A549 (cell line): Measurements from ENCODE around the gene TSPO2. TPM values are rescaled to one million over a fixed set of nuclear protein-coding genes. Genes with fewer than 3 reads are reported as not detected.

Experiments
- ATAC-seq, 2 experiments: fragments of 200-7000 bp in 1 of 2; fragments of >200 bp in 1 of 2; cut with Nextera tagmentation in 1 of 2; cut with Tn5 transposase in 1 of 2; 3 replicates each; pipeline versions ENCODE4 v1.8.0 to v1.9.1; 2018 to 2020; ENCODE audit warnings: mild to moderate bottlenecking in 1 of 2, moderate library complexity in 1 of 2
- CTCF ChIA-PET: fragments of 300-600 bp; sonication (Branson Sonifier 250); formaldehyde crosslinking; extraction: SDS; loops from one replicate; lab custom pipeline; 2021; ENCODE audit warnings: antibody characterized with exemption, inconsistent platforms; lab: Yijun Ruan, JAX
- POLR2A ChIA-PET: fragments of 350-600 bp; formaldehyde crosslinking; extraction: SDS; loops from one replicate; lab custom pipeline; 2021; ENCODE audit warnings: antibody characterized with exemption, inconsistent platforms; lab: Yijun Ruan, JAX
- DNase-seq, 2 experiments: peaks; one replicate each; pipeline versions ENCODE4 v3.0.0 to v3.0.0-alpha.2; 2011 to 2016; ENCODE audit warnings: low read depth in 1 of 2, low spot score in 1 of 2
- FAIRE-seq: peaks from 2 replicates; lab custom pipeline; 2011; peaks lifted over from hg19 to GRCh38; lab: Jason Lieb, UNC
- H3K27ac ChIP-seq, 2 experiments: fragments of >200 bp; sonication (Bioruptor Twin); formaldehyde crosslinking; 3 replicates each; pipeline ENCODE4 v1.5.1; 2016 to 2017
- H3K4me1 ChIP-seq: fragments of >200 bp; sonication (Bioruptor Twin); formaldehyde crosslinking; 3 replicates; pipeline ENCODE4 v1.6.1; 2016
- H3K4me2 ChIP-seq: fragments of >200 bp; sonication (Bioruptor Twin); formaldehyde crosslinking; 3 replicates; pipeline ENCODE4 v1.6.1; 2016
- H3K4me3 ChIP-seq: fragments of >200 bp; sonication (Bioruptor Twin); formaldehyde crosslinking; 3 replicates; pipeline ENCODE4 v1.5.1; 2016
- H3K9me3 ChIP-seq: fragments of >200 bp; sonication (Bioruptor Twin); formaldehyde crosslinking; 3 replicates; pipeline ENCODE4 v1.6.1; 2016
- ATOH8 ChIP-seq: fragments of 250-450 bp; sonication (Bioruptor Pico); IDR thresholded peaks from 2 replicates; pipeline ENCODE4 v1.5.0; 2020; ENCODE audit warnings: low read depth, mild to moderate bottlenecking, moderate library complexity
- BHLHE40 ChIP-seq: IDR thresholded peaks from 2 replicates; pipeline ENCODE4 v1.6.1; 2012; ENCODE audit warnings: low read depth, low read length, inconsistent platforms
- CHD4 ChIP-seq: fragments of 200-600 bp; sonication (generic); IDR thresholded peaks from 2 replicates; pipeline ENCODE4 v1.6.1; 2016; ENCODE audit warnings: antibody characterized with exemption, mild to moderate bottlenecking, borderline replicate concordance
- CTCF ChIP-seq: fragments of >200 bp; sonication (Bioruptor Twin); formaldehyde crosslinking; IDR thresholded peaks from 3 replicates; pipeline ENCODE4 v1.5.1; 2016
- EHF ChIP-seq: fragments of 250-450 bp; sonication (Bioruptor Pico); IDR thresholded peaks from 2 replicates; pipeline ENCODE4 v1.5.0; 2020; ENCODE audit warnings: mild to moderate bottlenecking
- FOXS1 ChIP-seq: fragments of 250-450 bp; sonication (Bioruptor Pico); IDR thresholded peaks from 2 replicates; pipeline ENCODE4 v1.5.0; 2020; ENCODE audit warnings: mild to moderate bottlenecking, moderate library complexity
- GATA3 ChIP-seq: IDR thresholded peaks from 2 replicates; pipeline ENCODE4 v1.6.1; 2012; ENCODE audit warnings: borderline replicate concordance
- HDAC2 ChIP-seq: fragments of 200-600 bp; sonication (generic); IDR thresholded peaks from 2 replicates; pipeline ENCODE4 v1.6.1; 2016
- HOXA7 ChIP-seq: fragments of 250-450 bp; sonication (Bioruptor Pico); IDR thresholded peaks from 2 replicates; pipeline ENCODE4 v1.5.0; 2020; ENCODE audit warnings: mild to moderate bottlenecking, moderate library complexity
- HOXB13 ChIP-seq: fragments of 250-450 bp; sonication (Bioruptor Pico); IDR thresholded peaks from 2 replicates; pipeline ENCODE4 v1.5.0; 2020; ENCODE audit warnings: low read depth, mild to moderate bottlenecking, moderate library complexity
- JUNB ChIP-seq: fragments of >200 bp; sonication (Bioruptor Twin); formaldehyde crosslinking; IDR thresholded peaks from 2 replicates; pipeline ENCODE4 v1.6.1; 2016
- MAZ ChIP-seq: fragments of 150-350 bp; IDR thresholded peaks from 2 replicates; pipeline ENCODE4 v1.6.1; 2014; ENCODE audit warnings: antibody characterized with exemption, low read depth, low read length, borderline replicate concordance
- MYC ChIP-seq: IDR thresholded peaks from 2 replicates; pipeline ENCODE4 v1.6.1; 2012; ENCODE audit warnings: mild to moderate bottlenecking, inconsistent platforms, low read length, improper control_type of control experiment, borderline replicate concordance
- POLR2A ChIP-seq: IDR thresholded peaks from 2 replicates; pipeline ENCODE4 v1.6.1; 2012; ENCODE audit warnings: mild to moderate bottlenecking, low read length
- RAD21 ChIP-seq, 2 experiments: fragments of >200 bp in 1 of 2; sonication (Bioruptor Twin) in 1 of 2; formaldehyde crosslinking in 1 of 2; IDR thresholded peaks in 1 of 2; conservative IDR thresholded peaks in 1 of 2; 2 replicates in 1 of 2; 3 replicates in 1 of 2; pipeline ENCODE4 v1.6.1; 2012 to 2018; ENCODE audit warnings: inconsistent platforms in 1 of 2
- RCOR1 ChIP-seq: fragments of 150-350 bp; IDR thresholded peaks from 2 replicates; pipeline ENCODE4 v1.6.1; 2014; ENCODE audit warnings: antibody characterized with exemption, low read length, low read depth
- RFX5 ChIP-seq: fragments of 450-650 bp; IDR thresholded peaks from 2 replicates; pipeline ENCODE4 v1.7.1; 2014; ENCODE audit warnings: antibody characterized with exemption, mild to moderate bottlenecking, moderate library complexity
- RNF2 ChIP-seq: fragments of 200-600 bp; sonication (generic); IDR thresholded peaks from 2 replicates; pipeline ENCODE4 v1.6.1; 2016; ENCODE audit warnings: low read depth, mild to moderate bottlenecking, antibody characterized with exemption, moderate library complexity, borderline replicate concordance
- SMC3 ChIP-seq: fragments of >200 bp; sonication (Bioruptor Twin); formaldehyde crosslinking; IDR thresholded peaks from 3 replicates; pipeline ENCODE4 v1.6.1; 2018; ENCODE audit warnings: inconsistent platforms
- SREBF2 ChIP-seq: fragments of 450-650 bp; IDR thresholded peaks from 2 replicates; pipeline ENCODE4 v1.6.1; 2014; ENCODE audit warnings: mild to moderate bottlenecking, moderate library complexity
- ZFP36 ChIP-seq: fragments of 450-650 bp; IDR thresholded peaks from 2 replicates; pipeline ENCODE4 v1.6.1; 2014; ENCODE audit warnings: borderline replicate concordance; ENCODE audit not compliant: partially characterized antibody
- WGBS: methylation state at CpG from one replicate; pipeline ENCODE4 v1.1.6; 2017; ENCODE audit errors: missing lambda C conversion rate; 5-methylcytosine and 5-hydroxymethylcytosine counted together
- polyA plus RNA-seq, 4 experiments: library from polyadenylated mRNA; depleted of rRNA in 3 of 4; stranded (reverse); fragments of >200 nt; fragmentation: RNase III in 1 of 4; extraction: RNeasy Plus Mini Kit Qiagen cat#74134 plus additional on column Dnase treatment in 1 of 4; gene quantifications; 2 replicates in 3 of 4; 3 replicates in 1 of 4; pipeline ENCODE4 v1.2.3, GENCODE V29; 2011 to 2017
- TF ChIP-seq, protein P1 (sequence below): fragments of >200 bp; sonication (Bioruptor Twin); formaldehyde crosslinking; IDR thresholded peaks from 2 replicates; pipeline ENCODE4 v1.6.1; 2016
- TF ChIP-seq, protein P2 (sequence below): fragments of 250-450 bp; sonication (Bioruptor Pico); IDR thresholded peaks from 2 replicates; pipeline ENCODE4 v1.5.0; 2021; ENCODE audit warnings: mild to moderate bottlenecking, moderate library complexity, borderline replicate concordance

The TSPO2 gene
- polyA plus RNA-seq, 2 of the 4 experiments (the other 2 are of a cell fraction) = not detected

GRCh38 chr6:41028561-41029412, 13.5 kb upstream of the TSPO2 start:
- FAIRE-seq (no peak), ATAC-seq (no peak; a peak in 2 of 6 replicates)
- 87% methylated on average over 11 of the region's 13 CpGs for WGBS
- peak overlapping the region; percentile 62 for H3K4me2 ChIP-seq
- peaks cover 12% of the 10 kb centered on the region; the same call in 2 of the 3 replicates for H3K4me1 ChIP-seq
- H3K9me3 ChIP-seq = no peaks in the 10 kb centered on the region
- no peak overlapping the region for H3K4me3 ChIP-seq
- CTCF ChIA-PET = interaction anchor here (0.6 to 8.0 kb wide), 44 partner anchors 8 to 1682 kb away, joined by 3 to 71 read pairs (median 4); partner anchors contain the start of gene UNC5CL
- TF ChIP-seq POLR2A (no peak), JUNB (no peak), SREBF2 (no peak), CHD4 (no peak), ATOH8 (CRISPR knock-in tag) (no peak)
- TF ChIP-seq, all 56 proteins: peak for 0
- POLR2A ChIA-PET = interaction anchor here (1.1 kb wide), 1 partner anchor 44 kb away, joined by 3 read pairs; the partner anchor contains the start of genes NFYA and OARD1
- no peak for DNase-seq
- H3K27ac ChIP-seq = peak overlapping the region; percentile 67 to 85

DNA sequence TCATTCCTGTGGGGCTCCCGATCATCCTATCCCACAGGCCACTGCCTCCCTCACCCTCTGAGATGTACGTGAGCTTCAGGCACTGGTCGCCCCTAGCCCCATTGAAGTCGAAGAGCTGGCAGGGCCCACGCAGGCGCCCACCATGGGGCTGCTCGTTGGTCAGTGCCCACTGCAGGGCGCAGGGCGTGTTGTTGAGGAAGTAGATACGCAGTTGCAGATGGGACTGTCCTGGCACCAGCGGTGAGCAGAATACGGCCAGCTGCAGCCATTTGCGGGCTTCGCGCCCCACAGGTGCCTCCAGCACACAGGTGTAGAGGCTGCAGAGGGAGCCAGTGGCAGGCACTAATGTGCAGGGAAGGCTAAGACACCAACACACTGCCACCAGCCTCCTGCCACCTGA, 9.4 kb upstream of the TSPO2 start:
- no peak overlapping the region for H3K27ac ChIP-seq
- no peak for ATAC-seq
- CTCF ChIA-PET = no interaction called here
- POLR2A ChIA-PET = no interaction called here
- 98% methylated on average over 8 of the region's 15 CpGs for WGBS
- DNase-seq = no peak
- TF ChIP-seq ATOH8 (CRISPR knock-in tag) (no peak), FOXS1 (CRISPR knock-in tag) (no peak), CTCF (no peak), EHF (CRISPR knock-in tag) (no peak), BHLHE40 (no peak), RNF2 (no peak), SMC3 (no peak), GATA3 (no peak), ZFP36 (no peak), POLR2A (no peak), HOXA7 (CRISPR knock-in tag) (no peak), MAZ (no peak), HOXB13 (CRISPR knock-in tag) (no peak), RAD21 (conservative IDR thresholded peaks at IDR 0.05 in 1 of 2, IDR thresholded peaks at IDR 0.05 in 1 of 2) (no peak), MYC (no peak), HDAC2 (no peak), RCOR1 (no peak), RFX5 (no peak)
- TF ChIP-seq, protein P1, sequence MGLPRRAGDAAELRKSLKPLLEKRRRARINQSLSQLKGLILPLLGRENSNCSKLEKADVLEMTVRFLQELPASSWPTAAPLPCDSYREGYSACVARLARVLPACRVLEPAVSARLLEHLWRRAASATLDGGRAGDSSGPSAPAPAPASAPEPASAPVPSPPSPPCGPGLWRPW = no peak
- TF ChIP-seq, protein P2, sequence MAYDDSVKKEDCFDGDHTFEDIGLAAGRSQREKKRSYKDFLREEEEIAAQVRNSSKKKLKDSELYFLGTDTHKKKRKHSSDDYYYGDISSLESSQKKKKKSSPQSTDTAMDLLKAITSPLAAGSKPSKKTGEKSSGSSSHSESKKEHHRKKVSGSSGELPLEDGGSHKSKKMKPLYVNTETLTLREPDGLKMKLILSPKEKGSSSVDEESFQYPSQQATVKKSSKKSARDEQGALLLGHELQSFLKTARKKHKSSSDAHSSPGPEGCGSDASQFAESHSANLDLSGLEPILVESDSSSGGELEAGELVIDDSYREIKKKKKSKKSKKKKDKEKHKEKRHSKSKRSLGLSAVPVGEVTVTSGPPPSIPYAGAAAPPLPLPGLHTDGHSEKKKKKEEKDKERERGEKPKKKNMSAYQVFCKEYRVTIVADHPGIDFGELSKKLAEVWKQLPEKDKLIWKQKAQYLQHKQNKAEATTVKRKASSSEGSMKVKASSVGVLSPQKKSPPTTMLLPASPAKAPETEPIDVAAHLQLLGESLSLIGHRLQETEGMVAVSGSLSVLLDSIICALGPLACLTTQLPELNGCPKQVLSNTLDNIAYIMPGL (CRISPR knock-in tag) = no peak
- no peak overlapping the region for H3K4me2 ChIP-seq
- H3K4me3 ChIP-seq = no peak overlapping the region
- no peak for FAIRE-seq
- peaks cover 25% of the 10 kb centered on the region for H3K4me1 ChIP-seq
- H3K9me3 ChIP-seq = no peaks in the 10 kb centered on the region
